K562 (cell line): ENCODE measurements around the gene ENC1. TPM values are rescaled to one million over a fixed set of nuclear protein-coding genes. Genes with fewer than 3 reads are reported as not detected.

ENCODE experiments used
- CBX2 ChIP-seq: fragments of 200-600 bp; sonication (generic); IDR thresholded peaks from one replicate; pipeline ENCODE4 v1.6.1; 2012; ENCODE audit warnings: mild to moderate bottlenecking, low read length, inconsistent platforms; ENCODE audit not compliant: insufficient read depth, poor library complexity, severe bottlenecking
- CEBPB ChIP-seq: fragments of 450-650 bp; IDR thresholded peaks from 2 replicates; pipeline ENCODE4 v1.6.1; 2016; ENCODE audit warnings: missing genetic modification characterization, missing compliant biosample characterization
- CTBP1 ChIP-seq: fragments of 450-650 bp; IDR thresholded peaks from 2 replicates; pipeline ENCODE4 v1.6.1; 2016; ENCODE audit warnings: borderline replicate concordance
- ELF4 ChIP-seq: fragments of 450-650 bp; formaldehyde crosslinking; IDR thresholded peaks from 2 replicates; pipeline ENCODE4 v1.4.0; 2022; ENCODE audit warnings: missing genetic modification characterization
- FOXP1 ChIP-seq: sonication (generic); formaldehyde crosslinking; IDR thresholded peaks from 2 replicates; pipeline ENCODE4 v1.8.0; 2022; ENCODE audit warnings: mild to moderate bottlenecking, missing genetic modification reagents
- NFRKB ChIP-seq: fragments of 450-650 bp; IDR thresholded peaks from 2 replicates; pipeline ENCODE4 v1.6.1; 2016; ENCODE audit warnings: low read depth
- NR2C1 ChIP-seq, 2 experiments: fragments of 450-650 bp; IDR thresholded peaks; 2 replicates each; pipeline ENCODE4 v1.6.1; 2017; ENCODE audit warnings: mild to moderate bottlenecking in 2 of 2, antibody characterized with exemption in 1 of 2, inconsistent platforms in 1 of 2, missing compliant biosample characterization in 1 of 2, missing genetic modification characterization in 1 of 2
- RAD21 ChIP-seq, 2 experiments: fragments of 250-450 bp in 1 of 2; fragments of 450-650 bp in 1 of 2; sonication (Bioruptor Pico) in 1 of 2; formaldehyde crosslinking in 1 of 2; IDR thresholded peaks in 1 of 2; conservative IDR thresholded peaks in 1 of 2; 2 replicates each; pipeline versions ENCODE4 v1.4.0 to v1.8.0; 2020 to 2022; ENCODE audit warnings: mild to moderate bottlenecking in 2 of 2, moderate library complexity in 1 of 2
- SMARCE1 ChIP-seq: fragments of 450-650 bp; IDR thresholded peaks from 2 replicates; pipeline ENCODE4 v1.7.1; 2016; ENCODE audit warnings: mild to moderate bottlenecking
- ZNF41 ChIP-seq: fragments of 250-450 bp; sonication (Bioruptor Pico); conservative IDR thresholded peaks from 2 replicates; pipeline ENCODE4 v1.4.0; 2020; ENCODE audit warnings: mild to moderate bottlenecking
- ZNF76 ChIP-seq: fragments of 250-450 bp; sonication (Bioruptor Pico); IDR thresholded peaks from 2 replicates; pipeline ENCODE4 v1.4.0; 2020; ENCODE audit warnings: mild to moderate bottlenecking, moderate library complexity, borderline replicate concordance
- ZNF77 ChIP-seq: fragments of 250-450 bp; sonication (Bioruptor Pico); IDR thresholded peaks from 2 replicates; pipeline ENCODE4 v1.5.0; 2020
- polyA plus RNA-seq, 8 experiments: library from polyadenylated mRNA; depleted of rRNA in 4 of 8; stranded (reverse) in 5 of 8; unstranded in 3 of 8; fragments of >200 nt; fragmentation: Nextera tagmentation in 2 of 8; fragmentation: Illumina TruSeq in 1 of 8; extraction: Ambion mirVana in 2 of 8; extraction: Trizol in 1 of 8; gene quantifications; 2 replicates each; pipeline versions ENCODE4 v1.2.1 to v1.2.3, GENCODE V29; 2011 to 2014; ENCODE audit warnings: inconsistent platforms in 1 of 8, missing spikeins in 1 of 8
- total RNA-seq, 7 experiments: library from RNA; depleted of rRNA in 6 of 7; stranded (reverse); fragments of >200 nt in 6 of 7; fragmentation: Illumina TruSeq in 2 of 7; extraction: Trizol in 2 of 7; gene quantifications; 2 replicates each; pipeline versions ENCODE4 v1.2.1 to v1.2.3, GENCODE V29; 2011 to 2021; ENCODE audit warnings: low replicate concordance in 1 of 7
- TF ChIP-seq, protein P1 (sequence below), 3 experiments: IDR thresholded peaks in 2 of 3; conservative IDR thresholded peaks in 1 of 3; 2 replicates each; pipeline ENCODE4 v1.5.1; 2011 to 2012; ENCODE audit warnings: low read length in 3 of 3, mild to moderate bottlenecking in 3 of 3, control low read depth in 2 of 3, improper control_type of control experiment in 1 of 3, inconsistent platforms in 1 of 3, low read depth in 1 of 3, mixed read lengths in 1 of 3, moderate library complexity in 1 of 3; ENCODE audit not compliant: insufficient read depth in 2 of 3
- TF ChIP-seq, protein P2 (sequence below): fragments of 250-450 bp; sonication (Bioruptor Pico); IDR thresholded peaks from 2 replicates; pipeline ENCODE4 v1.9.0; 2021; ENCODE audit warnings: mild to moderate bottlenecking
- TF ChIP-seq, protein P3 (sequence below): fragments of 250-450 bp; sonication (Bioruptor Pico); IDR thresholded peaks from 2 replicates; pipeline ENCODE4 v1.5.0; 2020; ENCODE audit warnings: mild to moderate bottlenecking
- TF ChIP-seq, protein P4 (sequence below): fragments of 250-450 bp; sonication (Bioruptor Pico); IDR thresholded peaks from 2 replicates; pipeline ENCODE4 v1.8.0; 2021; ENCODE audit warnings: moderate library complexity, mild to moderate bottlenecking, inconsistent platforms
- TF ChIP-seq, protein P5 (sequence below): fragments of 250-450 bp; sonication (Bioruptor Pico); IDR thresholded peaks from 2 replicates; pipeline ENCODE4 v1.4.0; 2020; ENCODE audit warnings: mild to moderate bottlenecking, moderate library complexity

ENC1 gene
- total and polyA plus RNA-seq, 9 of the 15 experiments (the other 6 are each of a cell fraction or from before 2014, with no cell fraction given): 0.17 to 3.2 (median 0.97) TPM

DNA sequence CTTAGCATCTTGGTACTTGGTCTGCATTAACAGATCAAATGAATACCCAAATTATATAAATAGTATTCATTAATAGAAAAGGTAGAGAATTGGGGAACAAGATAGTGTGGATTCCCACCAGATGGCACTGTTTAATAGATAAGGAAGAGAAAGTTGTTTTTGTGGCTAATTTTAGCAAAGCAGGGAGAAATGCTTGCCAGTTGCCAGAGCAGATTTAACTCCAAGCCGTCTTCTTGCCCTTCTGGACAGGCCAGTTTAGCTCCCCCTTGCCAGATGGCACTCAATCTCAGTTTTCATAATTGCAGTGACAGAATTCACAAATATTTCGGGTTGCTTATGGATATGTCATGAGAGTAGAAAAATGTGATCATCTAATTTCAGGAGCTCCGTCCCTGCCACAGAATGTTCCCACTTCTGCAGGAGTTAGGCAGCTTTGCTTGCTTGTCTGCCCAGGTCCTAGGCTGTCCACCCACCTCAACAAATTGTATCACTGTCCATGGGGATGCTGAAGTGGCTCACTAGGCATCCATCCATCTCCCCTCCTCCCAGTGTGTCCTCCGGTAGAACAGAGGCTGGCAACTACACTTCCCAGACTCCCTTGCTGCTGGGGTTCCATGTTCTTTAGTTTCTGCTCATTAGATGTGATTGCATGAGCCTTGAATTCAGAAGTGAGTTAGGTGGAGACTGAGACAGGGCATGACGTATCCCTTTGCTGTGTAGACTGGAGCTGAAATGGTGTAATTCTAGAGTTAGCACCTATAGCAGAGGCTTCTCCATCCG is 32.7 kb upstream of the ENC1 start (continued):
- TF ChIP-seq, protein P1, sequence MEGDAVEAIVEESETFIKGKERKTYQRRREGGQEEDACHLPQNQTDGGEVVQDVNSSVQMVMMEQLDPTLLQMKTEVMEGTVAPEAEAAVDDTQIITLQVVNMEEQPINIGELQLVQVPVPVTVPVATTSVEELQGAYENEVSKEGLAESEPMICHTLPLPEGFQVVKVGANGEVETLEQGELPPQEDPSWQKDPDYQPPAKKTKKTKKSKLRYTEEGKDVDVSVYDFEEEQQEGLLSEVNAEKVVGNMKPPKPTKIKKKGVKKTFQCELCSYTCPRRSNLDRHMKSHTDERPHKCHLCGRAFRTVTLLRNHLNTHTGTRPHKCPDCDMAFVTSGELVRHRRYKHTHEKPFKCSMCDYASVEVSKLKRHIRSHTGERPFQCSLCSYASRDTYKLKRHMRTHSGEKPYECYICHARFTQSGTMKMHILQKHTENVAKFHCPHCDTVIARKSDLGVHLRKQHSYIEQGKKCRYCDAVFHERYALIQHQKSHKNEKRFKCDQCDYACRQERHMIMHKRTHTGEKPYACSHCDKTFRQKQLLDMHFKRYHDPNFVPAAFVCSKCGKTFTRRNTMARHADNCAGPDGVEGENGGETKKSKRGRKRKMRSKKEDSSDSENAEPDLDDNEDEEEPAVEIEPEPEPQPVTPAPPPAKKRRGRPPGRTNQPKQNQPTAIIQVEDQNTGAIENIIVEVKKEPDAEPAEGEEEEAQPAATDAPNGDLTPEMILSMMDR (IDR thresholded peaks at IDR 0.05 in 2 of 3, conservative IDR thresholded peaks at IDR 0.05 in 1 of 3; ENCODE audit: insufficient read depth in 2 of 3, low read depth in 1 of 3, low read length in 3 of 3): peak; percentile 33 to 64 (median 43); a peak in 4 of 6 replicates
- TF ChIP-seq NFRKB: no peak
- no peak for TF ChIP-seq CBX2
- no peak for TF ChIP-seq ELF4 (CRISPR knock-in tag)
- TF ChIP-seq NR2C1 (IDR thresholded peaks at IDR 0.05): no peak
- TF ChIP-seq NR2C1 (tag; IDR thresholded peaks at IDR 0.05): no peak
- no peak for TF ChIP-seq ZNF41
- TF ChIP-seq, protein P2, sequence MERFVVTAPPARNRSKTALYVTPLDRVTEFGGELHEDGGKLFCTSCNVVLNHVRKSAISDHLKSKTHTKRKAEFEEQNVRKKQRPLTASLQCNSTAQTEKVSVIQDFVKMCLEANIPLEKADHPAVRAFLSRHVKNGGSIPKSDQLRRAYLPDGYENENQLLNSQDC (CRISPR knock-in tag): no peak
- TF ChIP-seq, protein P3, sequence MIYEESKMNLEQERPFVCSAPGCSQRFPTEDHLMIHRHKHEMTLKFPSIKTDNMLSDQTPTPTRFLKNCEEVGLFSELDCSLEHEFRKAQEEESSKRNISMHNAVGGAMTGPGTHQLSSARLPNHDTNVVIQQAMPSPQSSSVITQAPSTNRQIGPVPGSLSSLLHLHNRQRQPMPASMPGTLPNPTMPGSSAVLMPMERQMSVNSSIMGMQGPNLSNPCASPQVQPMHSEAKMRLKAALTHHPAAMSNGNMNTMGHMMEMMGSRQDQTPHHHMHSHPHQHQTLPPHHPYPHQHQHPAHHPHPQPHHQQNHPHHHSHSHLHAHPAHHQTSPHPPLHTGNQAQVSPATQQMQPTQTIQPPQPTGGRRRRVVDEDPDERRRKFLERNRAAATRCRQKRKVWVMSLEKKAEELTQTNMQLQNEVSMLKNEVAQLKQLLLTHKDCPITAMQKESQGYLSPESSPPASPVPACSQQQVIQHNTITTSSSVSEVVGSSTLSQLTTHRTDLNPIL (CRISPR knock-in tag): no peak
- 0 out of 2 replicates have a peak, but pooled peaks have one; percentile 35 for TF ChIP-seq CTBP1
- no peak for TF ChIP-seq SMARCE1
- peak; percentile 64 to 74 for TF ChIP-seq RAD21 (CRISPR knock-in tag; conservative IDR thresholded peaks at IDR 0.05 in 1 of 2, IDR thresholded peaks at IDR 0.05 in 1 of 2)
- no peak for TF ChIP-seq CEBPB (tag)
- TF ChIP-seq ZNF76 (CRISPR knock-in tag): no peak
- TF ChIP-seq, protein P4, sequence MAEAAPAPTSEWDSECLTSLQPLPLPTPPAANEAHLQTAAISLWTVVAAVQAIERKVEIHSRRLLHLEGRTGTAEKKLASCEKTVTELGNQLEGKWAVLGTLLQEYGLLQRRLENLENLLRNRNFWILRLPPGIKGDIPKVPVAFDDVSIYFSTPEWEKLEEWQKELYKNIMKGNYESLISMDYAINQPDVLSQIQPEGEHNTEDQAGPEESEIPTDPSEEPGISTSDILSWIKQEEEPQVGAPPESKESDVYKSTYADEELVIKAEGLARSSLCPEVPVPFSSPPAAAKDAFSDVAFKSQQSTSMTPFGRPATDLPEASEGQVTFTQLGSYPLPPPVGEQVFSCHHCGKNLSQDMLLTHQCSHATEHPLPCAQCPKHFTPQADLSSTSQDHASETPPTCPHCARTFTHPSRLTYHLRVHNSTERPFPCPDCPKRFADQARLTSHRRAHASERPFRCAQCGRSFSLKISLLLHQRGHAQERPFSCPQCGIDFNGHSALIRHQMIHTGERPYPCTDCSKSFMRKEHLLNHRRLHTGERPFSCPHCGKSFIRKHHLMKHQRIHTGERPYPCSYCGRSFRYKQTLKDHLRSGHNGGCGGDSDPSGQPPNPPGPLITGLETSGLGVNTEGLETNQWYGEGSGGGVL (CRISPR knock-in tag): no peak
- TF ChIP-seq, protein P5, sequence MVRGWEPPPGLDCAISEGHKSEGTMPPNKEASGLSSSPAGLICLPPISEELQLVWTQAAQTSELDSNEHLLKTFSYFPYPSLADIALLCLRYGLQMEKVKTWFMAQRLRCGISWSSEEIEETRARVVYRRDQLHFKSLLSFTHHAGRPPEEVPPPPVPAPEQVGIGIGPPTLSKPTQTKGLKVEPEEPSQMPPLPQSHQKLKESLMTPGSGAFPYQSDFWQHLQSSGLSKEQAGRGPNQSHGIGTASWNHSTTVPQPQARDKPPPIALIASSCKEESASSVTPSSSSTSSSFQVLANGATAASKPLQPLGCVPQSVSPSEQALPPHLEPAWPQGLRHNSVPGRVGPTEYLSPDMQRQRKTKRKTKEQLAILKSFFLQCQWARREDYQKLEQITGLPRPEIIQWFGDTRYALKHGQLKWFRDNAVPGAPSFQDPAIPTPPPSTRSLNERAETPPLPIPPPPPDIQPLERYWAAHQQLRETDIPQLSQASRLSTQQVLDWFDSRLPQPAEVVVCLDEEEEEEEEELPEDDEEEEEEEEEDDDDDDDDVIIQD: no peak
- TF ChIP-seq FOXP1 (CRISPR knock-in tag): no peak
- no peak for TF ChIP-seq ZNF77
